ENCODE measurements around the gene ANKRD60.

ANKRD60 gene

DNA sequence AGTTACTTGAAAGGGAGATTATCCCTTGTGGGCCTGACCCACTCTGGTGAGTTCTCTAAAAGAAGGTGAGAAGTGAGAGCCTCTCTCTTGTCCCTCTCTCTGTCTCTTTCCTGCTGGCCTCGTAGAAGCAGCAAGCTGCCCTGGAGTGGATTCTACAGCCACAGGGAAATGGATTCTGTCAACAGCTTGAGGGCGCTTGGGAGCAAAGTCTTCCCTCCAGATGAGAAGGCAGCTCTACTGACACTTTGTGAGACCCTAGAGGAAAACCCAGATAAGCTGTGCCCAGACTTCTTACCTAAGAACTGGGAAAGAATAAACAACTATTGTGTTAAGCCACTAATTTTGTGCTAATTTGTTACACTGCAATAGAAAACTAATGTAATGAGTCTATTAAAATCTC is 39.9 kb downstream of the ANKRD60 start:
- no peak for DNase-seq

DNA sequence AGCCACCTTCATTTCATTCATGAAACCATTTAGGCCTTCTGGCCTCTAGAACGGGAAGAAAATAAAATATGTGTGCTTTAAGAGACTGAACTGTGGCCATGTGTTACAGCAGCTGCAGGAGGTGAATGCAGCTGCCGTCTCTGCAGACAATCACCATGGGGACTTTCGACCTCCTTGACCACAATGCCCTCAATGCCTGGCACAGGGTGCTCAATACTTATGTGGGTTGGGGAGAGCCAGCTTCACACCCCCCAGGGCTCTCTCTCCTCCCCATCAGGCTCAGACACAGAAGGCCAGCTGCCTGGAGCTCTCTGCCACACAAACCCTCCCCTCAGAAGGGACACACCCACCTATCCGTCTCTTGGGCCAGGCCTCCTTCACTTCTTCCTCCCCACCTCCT is 43.5 kb downstream of the ANKRD60 start:
- no peak for DNase-seq

DNA sequence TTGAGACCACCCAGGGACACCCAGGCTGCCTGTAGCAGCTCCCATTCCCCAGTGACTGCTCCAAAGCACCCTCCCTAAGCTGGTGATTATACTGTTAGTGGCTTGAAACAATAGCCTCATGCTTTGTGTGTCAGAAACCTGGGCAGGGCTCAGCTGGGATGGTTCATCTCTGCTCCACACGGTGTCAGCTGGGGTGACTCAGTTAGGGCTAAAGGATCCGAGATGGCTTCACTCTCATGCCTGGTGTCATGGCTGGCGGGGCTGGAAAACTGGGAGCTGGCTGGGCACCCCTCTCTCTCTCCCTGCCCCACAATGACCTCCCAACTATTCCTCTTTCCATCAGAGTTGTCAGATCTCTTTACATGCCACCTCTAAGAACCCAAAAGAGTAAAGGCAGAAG is 44.4 kb downstream of the ANKRD60 start:
- no peak for DNase-seq

DNA sequence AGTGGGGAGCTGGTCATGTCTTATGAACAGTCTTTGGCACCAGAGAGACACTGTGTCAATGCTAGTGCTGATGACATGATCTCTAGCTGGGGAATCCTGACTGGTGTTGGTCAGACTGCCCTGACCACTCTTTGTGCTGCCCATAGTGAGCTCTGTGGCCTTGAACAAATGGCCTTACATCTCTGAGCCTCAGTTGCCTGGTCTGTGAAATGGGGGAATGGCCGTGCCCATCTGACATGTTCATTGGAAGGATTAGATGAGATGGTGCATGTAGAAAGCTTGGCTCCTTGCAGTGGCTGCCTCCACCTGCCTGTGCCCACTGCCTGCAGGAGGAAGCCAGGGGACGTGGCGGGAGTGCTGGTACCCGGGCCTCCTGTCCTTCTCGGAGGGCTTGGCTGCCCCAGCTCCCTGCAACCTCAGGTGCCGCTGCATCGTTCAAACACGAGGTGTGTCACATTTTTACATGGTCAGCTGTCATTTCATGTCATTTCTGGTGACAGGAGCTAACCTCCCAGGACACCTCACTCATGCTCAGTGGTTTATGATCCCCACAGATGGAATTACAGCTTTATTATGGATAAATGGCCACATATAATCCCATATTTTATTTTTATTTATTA is 45.8 kb downstream of the ANKRD60 start:
- DNase-seq, result no peak

DNA sequence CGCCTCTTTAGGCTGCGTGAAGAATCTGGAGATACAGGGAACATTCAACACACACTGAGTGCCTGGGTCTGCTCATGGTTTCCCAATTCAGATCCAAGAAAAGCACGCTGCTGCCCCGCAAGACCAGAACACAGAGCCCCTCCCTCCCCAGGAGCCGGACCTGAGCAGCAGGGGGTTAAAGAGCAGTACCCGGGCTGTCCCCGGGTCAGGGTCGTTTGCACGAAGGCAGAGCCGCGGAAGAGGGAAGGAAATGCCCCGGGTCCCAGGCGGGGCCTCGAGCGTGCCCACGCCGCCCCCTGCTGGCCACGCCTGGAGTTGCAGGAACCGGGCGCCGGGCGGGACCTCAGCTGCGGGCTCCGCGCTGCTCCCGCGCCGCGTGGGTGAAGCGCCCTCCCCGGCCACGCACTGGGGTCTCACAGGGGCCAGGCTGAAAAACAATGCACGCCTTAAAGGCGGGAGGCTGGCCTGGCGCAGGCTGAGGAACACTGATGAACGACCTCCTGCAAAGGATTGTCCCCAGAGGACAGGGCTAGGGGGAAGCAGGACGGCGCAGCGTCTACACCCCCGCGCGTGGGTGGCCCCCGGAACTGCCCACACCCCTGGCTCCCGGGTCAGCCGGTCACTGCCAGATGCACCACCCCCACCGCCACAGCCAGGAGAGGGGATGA is 48.9 kb downstream of the ANKRD60 start:
- peak; percentile 60 for DNase-seq

DNA sequence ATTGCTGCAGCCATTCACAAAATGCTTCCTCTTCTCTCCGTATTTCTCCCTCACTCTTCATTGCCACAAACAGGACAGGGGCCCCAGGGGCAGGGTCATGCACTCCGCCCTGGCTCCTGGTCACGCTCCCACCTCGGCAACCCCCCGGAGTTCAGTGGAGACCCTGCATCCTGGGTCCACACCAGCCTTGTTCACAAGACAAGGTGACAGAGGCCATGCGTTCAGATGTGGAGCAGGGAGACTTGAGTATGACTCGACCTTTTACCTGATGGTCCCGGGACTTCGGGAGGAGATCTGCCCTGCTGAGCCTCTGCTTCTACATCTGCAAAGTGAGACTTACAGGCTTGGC is 49.4 kb downstream of the ANKRD60 start:
- DNase-seq, result no peak

DNA sequence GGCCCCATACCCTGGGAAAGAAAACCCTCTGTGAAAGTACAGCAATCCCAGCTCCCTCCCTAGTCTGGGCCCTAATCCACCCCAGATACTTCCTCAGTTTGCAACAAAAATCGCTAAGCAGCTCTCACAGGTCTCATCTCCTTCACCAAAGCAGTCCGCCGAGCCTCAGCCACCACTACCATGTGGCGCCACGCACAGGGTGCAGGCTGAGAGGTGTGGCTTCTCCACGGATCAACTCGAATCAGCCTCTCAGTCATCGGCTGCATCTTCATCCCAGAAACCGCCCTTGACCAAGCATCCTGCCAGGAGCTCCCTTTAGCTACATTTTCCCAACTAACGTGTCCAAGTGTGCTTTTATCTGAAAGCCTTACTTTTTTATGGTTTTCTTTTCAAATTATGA is 50.7 kb downstream of the ANKRD60 start:
- DNase-seq, result no peak

DNA sequence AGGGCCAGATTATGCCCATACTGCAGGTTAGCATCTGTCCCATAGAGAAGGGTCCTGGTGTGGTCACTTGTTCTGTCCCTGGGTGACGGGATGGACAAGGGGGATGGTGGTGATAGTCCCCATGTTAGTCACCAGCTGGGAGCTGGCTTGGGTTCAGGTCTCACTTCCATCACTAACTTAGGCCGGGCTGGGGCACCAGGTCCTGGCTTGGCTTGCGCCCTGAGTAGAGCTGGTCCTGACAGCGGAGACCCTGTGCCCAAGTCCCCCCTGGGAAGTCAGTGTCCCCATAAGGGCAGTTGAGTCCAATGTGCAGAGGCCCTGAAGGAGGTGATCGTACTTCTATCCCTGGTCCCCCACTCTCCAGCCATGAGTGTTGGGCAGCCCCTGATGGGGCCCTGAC is 52.6 kb downstream of the ANKRD60 start:
- DNase-seq, result no peak

DNA sequence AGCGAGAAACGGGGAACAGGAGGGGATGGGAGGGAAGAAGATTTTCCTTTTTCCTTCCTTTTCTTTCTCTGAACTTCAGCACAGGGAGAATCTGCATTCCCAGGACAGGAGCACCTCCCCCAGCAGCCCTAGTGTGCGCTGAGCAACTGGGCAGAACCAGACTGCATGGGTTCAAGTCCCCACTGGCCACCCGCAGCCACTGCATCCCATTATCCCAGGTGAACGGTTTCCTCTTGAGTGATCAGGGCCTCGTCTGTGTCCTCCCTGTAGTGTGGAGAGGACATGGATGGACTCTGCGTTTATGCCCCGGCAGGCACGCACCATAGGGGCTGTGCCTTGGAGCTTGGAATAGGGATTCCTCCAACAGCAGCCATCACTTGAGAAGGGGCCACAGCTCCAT is 53.0 kb downstream of the ANKRD60 start:
- no peak for DNase-seq

DNA sequence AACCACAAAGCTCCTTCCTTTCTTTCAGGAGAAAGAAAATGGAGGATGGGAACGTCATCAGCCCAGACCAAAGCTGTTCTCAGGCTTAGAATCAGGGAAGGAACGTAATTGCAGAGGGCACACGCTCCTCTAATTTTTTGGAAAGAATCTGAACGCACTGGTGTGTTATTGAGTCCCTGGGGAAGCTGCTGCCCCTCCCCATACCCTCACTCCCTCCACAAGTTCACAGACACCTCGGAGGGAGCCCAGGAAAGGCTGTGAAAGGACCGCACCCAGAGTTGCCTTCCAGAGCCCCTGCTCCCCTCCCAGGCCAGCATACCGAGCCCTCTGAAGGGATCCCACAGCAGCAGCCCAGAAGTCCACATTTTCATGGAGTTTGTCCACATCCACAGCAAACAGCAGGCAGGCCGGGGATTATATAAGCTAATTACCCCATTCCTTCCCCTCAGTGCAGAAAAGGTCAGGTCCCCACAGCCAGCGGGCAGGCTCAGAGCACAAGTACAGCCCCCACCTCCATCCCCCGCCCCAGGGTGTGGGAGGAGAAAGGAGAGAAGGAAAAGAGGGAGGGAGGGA is 53.7 kb downstream of the ANKRD60 start:
- DNase-seq, result no peak

DNA sequence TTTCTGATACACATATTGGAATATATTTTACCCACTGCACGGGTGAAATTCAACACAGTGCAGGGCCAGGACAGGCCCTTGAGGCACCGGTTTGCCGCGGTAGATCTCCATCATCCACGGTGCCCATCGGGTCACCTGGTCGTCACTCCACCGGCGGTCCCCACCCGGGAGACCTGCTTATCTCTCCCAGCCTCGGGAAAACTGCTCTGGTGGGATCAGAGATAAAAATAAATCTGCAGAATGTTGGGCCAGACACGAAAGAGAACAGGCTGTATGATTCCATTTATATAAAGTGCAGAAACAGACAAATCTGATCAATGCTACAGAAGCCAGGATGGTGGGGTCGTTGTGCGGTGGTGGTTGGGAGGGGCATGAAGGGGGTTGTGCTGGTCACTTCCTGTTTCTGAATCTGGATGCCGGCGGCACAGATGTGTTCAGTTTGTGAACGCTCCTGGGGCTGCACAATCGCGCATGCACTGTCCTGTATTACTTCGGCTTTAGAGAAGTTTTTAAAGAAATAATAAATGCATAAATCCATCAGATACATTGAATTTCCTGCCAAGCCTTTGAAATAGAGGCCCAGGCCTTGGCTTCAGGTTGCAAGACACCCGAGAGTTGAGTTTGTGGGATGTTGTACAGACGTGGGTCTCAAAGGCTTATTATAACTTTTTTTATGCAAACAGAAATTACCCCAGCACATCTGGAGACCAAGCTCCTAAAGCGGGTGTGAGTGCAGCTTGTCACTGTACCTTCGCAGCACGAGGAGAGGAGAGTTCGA is 54.3 kb downstream of the ANKRD60 start:
- DNase-seq, result peak; percentile 6

DNA sequence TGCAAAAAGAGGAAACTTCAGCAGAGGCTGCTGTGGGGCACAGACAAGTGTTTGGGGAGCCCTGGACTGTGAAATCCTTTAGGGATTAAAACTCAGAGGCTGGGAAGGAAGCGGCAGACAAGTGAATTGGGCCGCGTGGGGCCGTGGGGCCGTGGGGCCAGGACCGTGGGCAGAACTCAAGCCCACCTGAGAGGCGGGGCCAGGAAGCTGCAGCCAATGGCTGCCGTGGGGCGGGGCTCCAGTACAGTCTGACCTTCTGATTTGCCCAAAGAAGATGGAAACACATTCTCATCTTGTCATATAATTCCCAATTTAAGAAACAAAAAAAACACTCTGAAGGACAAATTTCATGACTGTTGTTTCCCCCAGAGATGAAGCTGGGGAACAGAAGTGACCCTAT is 55.4 kb downstream of the ANKRD60 start:
- DNase-seq, result no peak

DNA sequence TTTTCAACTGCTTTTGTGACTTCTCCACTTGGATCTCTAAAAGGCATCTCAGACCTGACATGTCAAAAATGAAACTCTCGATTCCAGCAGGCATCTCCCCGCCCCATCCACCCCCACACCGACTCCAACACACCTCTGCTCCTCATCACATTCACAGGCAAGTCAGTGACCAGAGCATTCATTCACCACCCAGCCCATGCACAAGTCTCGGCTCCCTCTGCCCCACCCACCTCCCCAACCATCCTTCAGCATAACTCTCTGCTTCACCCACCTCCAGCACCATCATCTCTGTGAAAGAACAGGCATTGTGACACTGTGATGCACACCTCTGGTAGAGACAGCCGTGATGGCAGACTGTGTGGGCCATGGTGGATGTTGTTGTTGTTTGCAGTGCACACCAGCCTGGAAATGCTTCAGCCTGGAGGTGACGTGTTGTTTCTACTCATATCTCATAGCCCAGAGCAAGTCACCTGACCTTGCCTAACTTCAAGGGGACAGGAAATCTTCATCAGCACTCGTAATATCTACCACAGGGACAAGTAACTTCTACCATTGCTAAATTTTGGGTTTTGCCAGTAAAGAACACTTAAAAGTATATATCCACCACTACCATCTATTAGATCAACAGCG is 56.5 kb downstream of the ANKRD60 start:
- no peak for DNase-seq

DNA sequence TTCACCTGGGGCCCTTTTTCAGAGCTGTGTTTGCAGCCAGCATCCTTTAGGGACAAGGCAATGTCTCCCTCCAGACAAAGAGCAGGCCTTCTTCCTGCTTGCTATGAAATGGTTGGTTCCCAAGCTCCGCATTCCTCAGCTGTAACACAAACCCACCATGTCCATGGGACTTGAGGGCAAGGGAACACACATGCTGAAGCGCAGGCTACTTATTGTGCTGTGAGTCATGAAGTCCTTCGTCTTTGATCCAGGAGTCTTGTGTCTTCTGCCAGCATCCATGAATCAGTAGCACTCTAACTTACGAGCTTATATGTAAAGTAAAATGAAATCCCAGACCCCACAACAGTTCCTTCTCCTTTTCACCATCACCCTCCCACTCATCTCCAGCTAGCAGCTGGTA is 59.0 kb downstream of the ANKRD60 start:
- no peak for DNase-seq

DNA sequence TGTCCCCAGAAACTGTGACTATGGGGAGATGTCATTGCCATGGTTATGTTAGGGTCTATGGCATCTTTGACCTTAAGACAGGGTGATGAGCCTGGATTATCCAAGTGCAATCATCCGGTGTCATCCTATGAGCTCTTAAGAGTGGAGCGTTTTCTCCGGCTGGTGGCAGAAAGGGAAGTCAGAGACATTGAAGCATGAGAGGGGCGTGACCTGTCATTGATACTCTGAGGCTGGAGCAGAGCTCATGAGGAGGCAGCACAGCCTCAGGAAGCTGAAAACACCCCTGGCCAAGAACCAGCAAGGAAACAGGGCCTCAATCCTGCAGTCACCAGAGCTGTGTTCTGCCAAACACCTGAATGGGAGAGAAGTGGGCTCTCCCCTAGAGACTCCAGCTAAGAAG is 59.6 kb downstream of the ANKRD60 start:
- no peak for DNase-seq

DNA sequence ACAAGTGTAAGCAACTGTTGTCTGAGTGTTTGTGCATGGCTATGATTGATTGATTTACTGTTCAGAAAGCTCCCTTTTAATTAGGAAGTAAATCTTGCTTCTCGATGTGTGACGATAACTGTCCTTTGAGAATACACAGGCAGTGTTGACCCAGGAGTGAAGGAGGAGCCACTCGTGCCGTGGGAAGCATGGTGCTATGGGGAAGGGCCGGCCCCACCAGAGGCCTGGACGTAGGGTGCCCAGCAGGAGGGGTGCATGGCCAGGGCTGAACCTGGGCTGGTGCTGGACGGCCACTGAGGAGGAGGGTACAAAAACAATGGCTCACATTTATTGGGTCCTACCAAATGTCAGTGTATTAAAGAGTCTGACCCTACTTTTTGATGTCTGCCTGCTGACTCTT is 60.7 kb downstream of the ANKRD60 start:
- no peak for DNase-seq
